SK-N-MC (cell line): ENCODE results near the gene TBC1D17.

Source experiments
- EZH2 ChIP-seq: fragments of 200-600 bp; sonication (generic); IDR thresholded peaks from one replicate; pipeline ENCODE4 v1.6.1; 2017; ENCODE audit warnings: antibody characterized with exemption
- FOXP2 ChIP-seq: optimal IDR thresholded peaks from 2 replicates; pipeline ENCODE3; 2011; ENCODE audit warnings: mild to moderate bottlenecking, moderate library complexity; ENCODE audit not compliant: insufficient read depth; ENCODE audit errors: extremely low read length, control extremely low read depth
- POLR2AphosphoS5 ChIP-seq: IDR thresholded peaks from 2 replicates; pipeline ENCODE4 v1.6.1; 2012; ENCODE audit warnings: mild to moderate bottlenecking, low read depth, low read length, borderline replicate concordance

DNA sequence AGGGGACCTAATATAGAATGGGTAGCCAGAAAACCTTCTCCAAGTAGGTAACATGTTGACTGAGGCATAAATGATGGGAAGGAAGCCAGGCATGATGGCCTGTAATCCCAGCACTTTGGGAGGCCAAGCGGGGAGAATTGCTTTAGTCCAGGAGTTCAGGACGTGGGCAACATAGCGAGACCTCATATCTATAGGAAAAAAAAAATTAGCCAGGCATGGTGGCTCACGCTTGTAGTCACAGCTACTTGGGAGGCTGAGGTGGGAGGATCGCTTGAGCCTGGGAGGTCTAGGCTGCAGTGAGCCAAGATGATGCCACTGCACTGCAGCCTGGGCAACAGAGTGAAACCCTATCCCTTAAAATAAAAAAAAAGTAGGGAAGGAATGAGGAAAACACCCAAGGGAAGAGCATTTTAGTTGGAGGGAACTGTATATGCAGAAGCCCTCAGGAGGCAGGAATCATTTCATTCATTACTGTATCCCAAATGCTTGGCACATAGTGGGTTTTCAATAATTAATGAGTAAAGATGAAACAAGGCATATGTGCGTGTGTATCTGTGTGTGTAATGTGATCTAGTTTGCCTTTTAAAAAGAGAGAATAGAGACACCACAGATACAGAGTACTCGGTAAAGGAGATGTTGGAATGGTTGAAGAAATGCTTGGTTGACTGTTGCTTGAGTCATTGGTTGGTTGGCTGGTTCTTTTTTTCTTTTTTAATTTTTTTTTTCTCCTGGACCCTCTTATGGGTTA, 54.0 kb downstream of the TBC1D17 start:
- no peak for TF ChIP-seq EZH2
- TF ChIP-seq POLR2AphosphoS5: no peak
- TF ChIP-seq FOXP2: no peak
